OCI-LY7 (cell line): ENCODE data around the gene ITPKB.

Source experiments
- CTCF ChIP-seq: fragments of 200-600 bp; sonication (generic); conservative IDR thresholded peaks from 2 replicates; pipeline ENCODE4 v1.5.1; 2014; ENCODE audit warnings: mild to moderate bottlenecking, antibody characterized with exemption, low read length, moderate library complexity, mixed read lengths
- EZH2phosphoT487 ChIP-seq: fragments of 200-600 bp; sonication (generic); IDR thresholded peaks from 2 replicates; pipeline ENCODE4 v1.6.1; 2018; ENCODE audit warnings: low read depth, borderline replicate concordance, mild to moderate bottlenecking, mixed run types, antibody characterized with exemption, low read length, moderate library complexity, mixed read lengths

DNA sequence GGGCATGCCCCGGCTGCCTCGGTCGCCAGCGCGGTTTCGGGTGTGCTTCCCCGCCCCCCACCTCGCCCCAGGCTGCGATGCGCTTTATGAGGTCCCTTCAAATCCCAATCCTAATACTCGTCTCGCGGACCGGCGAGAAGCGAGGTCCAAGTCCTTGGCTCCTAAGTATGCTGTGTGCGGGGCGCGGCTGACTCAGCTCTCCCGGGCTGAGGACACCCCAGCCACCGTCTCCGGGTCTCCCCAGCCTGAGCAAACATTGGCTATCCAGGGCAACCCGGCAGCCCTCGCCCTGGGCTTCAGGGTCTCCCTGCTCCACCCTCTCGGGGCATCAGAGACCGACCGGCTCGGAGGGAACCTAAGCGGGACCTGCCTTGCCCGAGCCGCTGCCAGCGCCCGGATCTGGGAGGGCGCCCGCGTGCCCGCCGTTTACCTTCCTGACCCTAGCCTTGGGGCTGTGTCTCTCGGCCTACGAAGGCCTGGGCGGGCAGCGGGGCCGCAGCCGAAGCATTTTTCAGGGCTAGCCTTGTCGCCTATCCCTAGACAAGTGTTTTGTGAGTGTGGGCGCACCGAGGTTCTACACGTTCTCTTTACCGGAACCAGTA is 1.2 kb downstream of the ITPKB start:
- no peak for TF ChIP-seq CTCF
- TF ChIP-seq EZH2phosphoT487, result no peak
